ENCODE measurements around the gene GTPBP1. TPM values are rescaled to one million over a fixed set of nuclear protein-coding genes. Genes with fewer than 3 reads are reported as not detected.
A peak's percentile ranks its signal among the peaks of the same experiment; 100 is the strongest.

The GTPBP1 gene
- total and polyA plus RNA-seq, 2 of the 13 experiments (the other 11 are each of a cell fraction or from before 2014, with no cell fraction given) = 22.3 to 27.0 TPM

GRCh38 chr22:38753948-38754750 lies 48.4 kb downstream of the GTPBP1 start (continued):
- peak; percentile 31; the same call in 1 of the 2 replicates for TF ChIP-seq MNT (IDR thresholded peaks at IDR 0.05)
- TF ChIP-seq YEATS4 (CRISPR knock-in tag; IDR thresholded peaks at IDR 0.05; ENCODE audit: borderline replicate concordance) = peak; percentile 48; the same call in 1 of the 2 replicates
- peak; percentile 45; the same call in 1 of the 2 replicates for TF ChIP-seq FOXC1 (CRISPR knock-in tag; IDR thresholded peaks at IDR 0.05; ENCODE audit: borderline replicate concordance)
- TF ChIP-seq GFI1 (CRISPR knock-in tag; IDR thresholded peaks at IDR 0.05; ENCODE audit: borderline replicate concordance) = peak; percentile 65; the same call in 1 of the 2 replicates
- no peak for TF ChIP-seq ZNF766 (CRISPR knock-in tag; IDR thresholded peaks at IDR 0.05; ENCODE audit: borderline replicate concordance)
- 0 out of 2 replicates have a peak, but pooled peaks have one; percentile 29 for TF ChIP-seq ARNT2 (CRISPR knock-in tag; IDR thresholded peaks at IDR 0.05; ENCODE audit: low read depth)
- no peak for TF ChIP-seq DR1 (CRISPR knock-in tag; IDR thresholded peaks at IDR 0.05)
- no peak for TF ChIP-seq ONECUT2 (CRISPR knock-in tag; IDR thresholded peaks at IDR 0.05)
- 0 out of 2 replicates have a peak, but pooled peaks have one; percentile 33 for TF ChIP-seq POGK (CRISPR knock-in tag; conservative IDR thresholded peaks at IDR 0.05)
- peak; percentile 41; the same call in 1 of the 2 replicates for TF ChIP-seq FOXK2 (IDR thresholded peaks at IDR 0.05)
- peak; percentile 96 for TF ChIP-seq SRF (IDR thresholded peaks at IDR 0.05; ENCODE audit: low read depth, low read length)
- TF ChIP-seq ARID3A (IDR thresholded peaks at IDR 0.05; ENCODE audit: low read depth, low read length) = peak; percentile 67
- peak; percentile 45; the same call in 1 of the 2 replicates for TF ChIP-seq ZNF747 (CRISPR knock-in tag; IDR thresholded peaks at IDR 0.05; ENCODE audit: borderline replicate concordance)
- TF ChIP-seq KDM5A (IDR thresholded peaks at IDR 0.05; ENCODE audit: borderline replicate concordance, low read length) = no peak; the same call in 1 of the 2 replicates
- TF ChIP-seq SKI (IDR thresholded peaks at IDR 0.05; ENCODE audit: partially characterized antibody) = peak; percentile 91
- peak; percentile 33 for TF ChIP-seq PBX2 (CRISPR knock-in tag; IDR thresholded peaks at IDR 0.05)
- TF ChIP-seq GABPB1 (CRISPR knock-in tag; IDR thresholded peaks at IDR 0.05) = 0 out of 2 replicates have a peak, but pooled peaks have one; percentile 23
- peak; percentile 40; the same call in 1 of the 2 replicates for TF ChIP-seq MYC (CRISPR knock-in tag; IDR thresholded peaks at IDR 0.05; ENCODE audit: borderline replicate concordance)
- no peak; the same call in 1 of the 2 replicates for TF ChIP-seq FOXO1 (CRISPR knock-in tag; IDR thresholded peaks at IDR 0.05)
- TF ChIP-seq POLR2G (IDR thresholded peaks at IDR 0.05; ENCODE audit: low read depth, low read length) = peak; percentile 48; the same call in 1 of the 2 replicates
- TF ChIP-seq MED8 (CRISPR knock-in tag; IDR thresholded peaks at IDR 0.05; ENCODE audit: insufficient replicate concordance) = no peak
- no peak for TF ChIP-seq RBM22 (optimal IDR thresholded peaks at IDR 0.05; ENCODE audit: low read length)
- TF ChIP-seq SIX4 (CRISPR knock-in tag; IDR thresholded peaks at IDR 0.05) = no peak
